Stimulated activated naive B cell treated with anti-CD40 and anti-IgM and Interleukin-4, amounts not matched to agents 10 μg/mL and 1 μg/mL and 100 μg/mL, for 72 hours (primary cell): ENCODE measurements around the gene AIFM2.

Experiments used
- ATAC-seq, 2 donors: fragments of 150-1000 bp; cut with Tn5 transposase; replicated peaks; 2 replicates each; pipeline ENCODE4 v1.10.0; 2021; ENCODE audit warnings: moderate library complexity in 1 of 2
- DNase-seq: peaks from one replicate; pipeline ENCODE4 v3.0.0; 2021
- H3K27ac Mint-ChIP-seq: one replicate; pipeline ENCODE4 v1.8.0; 2022; ENCODE audit warnings: mild to moderate bottlenecking, mixed read lengths
- H3K27me3 Mint-ChIP-seq, 2 donors: one replicate each; pipeline ENCODE4 v1.8.0; 2022; ENCODE audit warnings: mixed read lengths in 2 of 2
- H3K36me3 Mint-ChIP-seq, 2 donors: one replicate each; pipeline ENCODE4 v1.8.0; 2022; ENCODE audit warnings: mixed read lengths in 2 of 2, mild to moderate bottlenecking in 1 of 2
- H3K4me1 Mint-ChIP-seq, 2 donors: one replicate each; pipeline ENCODE4 v1.8.0; 2022; ENCODE audit warnings: mixed read lengths in 2 of 2, mild to moderate bottlenecking in 1 of 2
- H3K4me3 Mint-ChIP-seq, 2 donors: one replicate each; pipeline ENCODE4 v1.8.0; 2022; ENCODE audit warnings: mild to moderate bottlenecking in 2 of 2, mixed read lengths in 2 of 2, moderate library complexity in 1 of 2
- H3K9me3 Mint-ChIP-seq, 2 donors: one replicate each; pipeline ENCODE4 v1.8.0; 2022; ENCODE audit warnings: mixed read lengths in 2 of 2, mild to moderate bottlenecking in 1 of 2

Gene AIFM2

GRCh38 chr10:70139997-70140250 lies 7.3 kb upstream of the AIFM2 start:
- no peaks in the 10 kb centered on the region for H3K27me3 Mint-ChIP-seq

GRCh38 chr10:70139151-70139996 lies 6.7 kb upstream of the AIFM2 start:
- Mint-ChIP-seq H3K27me3 (no peaks in the 10 kb centered on the region), H3K36me3 (peaks cover 27 to 32% of the 10 kb centered on the region in 2 donors), H3K4me1 (peaks cover 21 to 30% of the 10 kb centered on the region in 2 donors), H3K4me3 (no peak overlapping the region), H3K9me3 (no peaks in the 10 kb centered on the region), H3K27ac (peak overlapping the region; percentile 65)
- ATAC-seq (no peak), DNase-seq (no peak)

More at GRCh38 chr10:70139997-70140250, 7.3 kb upstream of the AIFM2 start:
- Mint-ChIP-seq H3K4me3 (no peak overlapping the region), H3K9me3 (no peaks in the 10 kb centered on the region), H3K4me1 (peaks cover 26 to 35% of the 10 kb centered on the region in 2 donors), H3K36me3 (peaks cover 27 to 34% of the 10 kb centered on the region in 2 donors), H3K27ac (peak overlapping the region; percentile 65)
- no peak for ATAC-seq
- DNase-seq, result no peak

- no peak overlapping the region for H3K4me3 Mint-ChIP-seq
- H3K9me3 Mint-ChIP-seq, result no peaks in the 10 kb centered on the region
- peaks cover 15 to 23% of the 10 kb centered on the region in 2 donors for H3K4me1 Mint-ChIP-seq
- H3K27me3 Mint-ChIP-seq, result no peaks in the 10 kb centered on the region
- ATAC-seq, result no peak
- no peak for DNase-seq
- peaks cover 27 to 30% of the 10 kb centered on the region in 2 donors for H3K36me3 Mint-ChIP-seq
- H3K27ac Mint-ChIP-seq, result peak overlapping the region; percentile 44
Measured at GRCh38 chr10:70137927-70138883, 5.6 kb upstream of the AIFM2 start.

- Mint-ChIP-seq H3K4me1 (peaks cover 16 to 26% of the 10 kb centered on the region in 2 donors), H3K27ac (no peak overlapping the region), H3K9me3 (no peaks in the 10 kb centered on the region), H3K4me3 (no peak overlapping the region), H3K27me3 (peaks cover 0 to 4% of the 10 kb centered on the region in 2 donors), H3K36me3 (peaks cover 23 to 34% of the 10 kb centered on the region in 2 donors)
- DNase-seq, result no peak
- ATAC-seq, result no peak
Measured at GRCh38 chr10:70137135-70137534, 4.5 kb upstream of the AIFM2 start.

- no peak for ATAC-seq
- peaks cover 24 to 34% of the 10 kb centered on the region in 2 donors for H3K36me3 Mint-ChIP-seq
- no peak overlapping the region for H3K27ac Mint-ChIP-seq
- H3K9me3 Mint-ChIP-seq, result no peaks in the 10 kb centered on the region
- H3K4me1 Mint-ChIP-seq, result peaks cover 26 to 40% of the 10 kb centered on the region in 2 donors
- H3K4me3 Mint-ChIP-seq, result no peak overlapping the region
- H3K27me3 Mint-ChIP-seq, result peaks cover 0 to 4% of the 10 kb centered on the region in 2 donors
- DNase-seq, result no peak
Measured at GRCh38 chr10:70135684-70136083, 3.1 kb upstream of the AIFM2 start.

GRCh38 chr10:70135046-70135445 lies 2.4 kb upstream of the AIFM2 start:
- H3K27me3 Mint-ChIP-seq, result peaks cover 0 to 4% of the 10 kb centered on the region in 2 donors
- DNase-seq, result no peak
- H3K36me3 Mint-ChIP-seq, result peaks cover 25 to 35% of the 10 kb centered on the region in 2 donors
- peaks cover 27 to 45% of the 10 kb centered on the region in 2 donors for H3K4me1 Mint-ChIP-seq
- H3K9me3 Mint-ChIP-seq, result no peaks in the 10 kb centered on the region
- no peak overlapping the region for H3K27ac Mint-ChIP-seq
- no peak overlapping the region for H3K4me3 Mint-ChIP-seq
- no peak for ATAC-seq

- peaks cover 22 to 36% of the 10 kb centered on the region in 2 donors for H3K4me1 Mint-ChIP-seq
- ATAC-seq, result no peak
Measured at GRCh38 chr10:70131560-70131937, 1.1 kb downstream of the AIFM2 start.

GRCh38 chr10:70130878-70131559 lies 1.6 kb downstream of the AIFM2 start:
- H3K4me3 Mint-ChIP-seq, result no peak overlapping the region
- no peak overlapping the region for H3K27ac Mint-ChIP-seq
- H3K9me3 Mint-ChIP-seq, result no peaks in the 10 kb centered on the region
- peaks cover 23 to 39% of the 10 kb centered on the region in 2 donors for H3K4me1 Mint-ChIP-seq
- ATAC-seq, result no peak
- H3K27me3 Mint-ChIP-seq, result peaks cover 0 to 4% of the 10 kb centered on the region in 2 donors
- DNase-seq, result no peak
- H3K36me3 Mint-ChIP-seq, result peaks cover 9 to 12% of the 10 kb centered on the region in 2 donors

More at GRCh38 chr10:70131560-70131937, 1.1 kb downstream of the AIFM2 start:
- H3K36me3 Mint-ChIP-seq, result peaks cover 9 to 13% of the 10 kb centered on the region in 2 donors
- no peaks in the 10 kb centered on the region for H3K9me3 Mint-ChIP-seq
- H3K4me3 Mint-ChIP-seq, result peak overlapping the region; percentile 85 to 97
- peak overlapping the region; percentile 97 for H3K27ac Mint-ChIP-seq
- H3K27me3 Mint-ChIP-seq, result peaks cover 0 to 4% of the 10 kb centered on the region in 2 donors
- DNase-seq, result no peak

GRCh38 chr10:70126700-70127395 lies 5.8 kb downstream of the AIFM2 start:
- ATAC-seq (no peak), DNase-seq (no peak)
- no peaks in the 10 kb centered on the region for H3K9me3 Mint-ChIP-seq
- H3K36me3 Mint-ChIP-seq, result peaks cover 13 to 14% of the 10 kb centered on the region in 2 donors
- H3K27ac Mint-ChIP-seq, result peak overlapping the region; percentile 1
- H3K27me3 Mint-ChIP-seq, result no peaks in the 10 kb centered on the region
- H3K4me1 Mint-ChIP-seq, result peaks cover 9 to 25% of the 10 kb centered on the region in 2 donors
- no peak overlapping the region for H3K4me3 Mint-ChIP-seq

GRCh38 chr10:70125918-70126552 lies 6.6 kb downstream of the AIFM2 start:
- ATAC-seq, result peak; percentile 53 to 61
- peaks cover 14 to 16% of the 10 kb centered on the region in 2 donors for H3K36me3 Mint-ChIP-seq
- H3K4me3 Mint-ChIP-seq, result no peak overlapping the region
- no peak overlapping the region for H3K27ac Mint-ChIP-seq
- no peaks in the 10 kb centered on the region for H3K9me3 Mint-ChIP-seq
- peaks cover 5 to 17% of the 10 kb centered on the region in 2 donors for H3K4me1 Mint-ChIP-seq
- no peak for DNase-seq
- H3K27me3 Mint-ChIP-seq, result no peaks in the 10 kb centered on the region

GRCh38 chr10:70124918-70125317 lies 7.7 kb downstream of the AIFM2 start:
- ATAC-seq (no peak), DNase-seq (no peak)
- Mint-ChIP-seq H3K36me3 (peaks cover 17 to 19% of the 10 kb centered on the region in 2 donors), H3K27ac (no peak overlapping the region), H3K27me3 (no peaks in the 10 kb centered on the region), H3K9me3 (no peaks in the 10 kb centered on the region), H3K4me1 (peaks cover 2 to 9% of the 10 kb centered on the region in 2 donors), H3K4me3 (no peak overlapping the region)

GRCh38 chr10:70124415-70124814 lies 8.2 kb downstream of the AIFM2 start:
- Mint-ChIP-seq H3K27ac (no peak overlapping the region), H3K4me3 (no peak overlapping the region), H3K36me3 (peaks cover 17 to 19% of the 10 kb centered on the region in 2 donors), H3K27me3 (no peaks in the 10 kb centered on the region), H3K4me1 (peaks cover 2 to 9% of the 10 kb centered on the region in 2 donors), H3K9me3 (no peaks in the 10 kb centered on the region)
- DNase-seq, result no peak
- ATAC-seq, result no peak

- ATAC-seq, result no peak
- Mint-ChIP-seq H3K9me3 (no peaks in the 10 kb centered on the region), H3K4me1 (peaks cover 2 to 9% of the 10 kb centered on the region in 2 donors)
Measured at GRCh38 chr10:70123817-70124216, 8.8 kb downstream of the AIFM2 start.

More at GRCh38 chr10:70123817-70124216, 8.8 kb downstream of the AIFM2 start:
- DNase-seq, result no peak
- H3K27me3 Mint-ChIP-seq, result no peaks in the 10 kb centered on the region
- H3K27ac Mint-ChIP-seq, result no peak overlapping the region
- H3K36me3 Mint-ChIP-seq, result peaks cover 17 to 19% of the 10 kb centered on the region in 2 donors
- H3K4me3 Mint-ChIP-seq, result no peak overlapping the region
